Keratinocyte (primary cell): ENCODE data around the gene CENPF. TPM values are rescaled to one million over a fixed set of nuclear protein-coding genes. Genes with fewer than 3 reads are reported as not detected.
A peak's percentile ranks its signal among the peaks of the same experiment; 100 is the strongest.

Experiments used
- DNase-seq: peaks from one replicate; pipeline ENCODE4 v3.0.0-alpha.2; 2011; ENCODE audit warnings: low read depth, missing footprints, low spot score
- FAIRE-seq: peaks from 2 replicates; lab custom pipeline; 2011; peaks lifted over from hg19 to GRCh38; lab: Jason Lieb, UNC
- H2AFZ ChIP-seq: 2 replicates; pipeline ENCODE4 v1.6.0; 2012; ENCODE audit warnings: low read length, control low read depth, inconsistent platforms; ENCODE audit not compliant: control insufficient read depth
- H3K27ac ChIP-seq: 2 replicates; pipeline ENCODE4 v1.5.1; 2011; ENCODE audit warnings: low read length; ENCODE audit not compliant: control insufficient read depth, insufficient read depth
- H3K27me3 ChIP-seq: 3 replicates; pipeline ENCODE4 v1.6.0; 2011; ENCODE audit warnings: low read length; ENCODE audit not compliant: control insufficient read depth, insufficient read depth; ENCODE audit errors: extremely low read depth
- H3K36me3 ChIP-seq, 2 experiments: 2 replicates in 1 of 2; 3 replicates in 1 of 2; pipeline ENCODE4 v1.5.1; 2011; ENCODE audit warnings: low read length in 2 of 2, mild to moderate bottlenecking in 1 of 2; ENCODE audit not compliant: control insufficient read depth in 2 of 2, insufficient read depth in 2 of 2; ENCODE audit errors: extremely low read depth in 1 of 2
- H3K4me1 ChIP-seq: 3 replicates; pipeline ENCODE4 v1.5.1; 2011; ENCODE audit warnings: low read length; ENCODE audit not compliant: control insufficient read depth, insufficient read depth; ENCODE audit errors: extremely low read depth
- H3K4me2 ChIP-seq: 3 replicates; pipeline ENCODE4 v1.6.0; 2011; ENCODE audit warnings: low read depth, low read length; ENCODE audit not compliant: control insufficient read depth, insufficient read depth; ENCODE audit errors: extremely low read depth
- H3K4me3 ChIP-seq, 3 experiments: fragments of 200-600 bp in 1 of 3; sonication (generic) in 1 of 3; 2 replicates in 2 of 3; 3 replicates in 1 of 3; pipeline ENCODE4 v1.5.1; 2011 to 2016; ENCODE audit warnings: low read length in 3 of 3, mild to moderate bottlenecking in 3 of 3, control low read depth in 2 of 3, inconsistent platforms in 1 of 3, low read depth in 1 of 3, mixed read lengths in 1 of 3, mixed run types in 1 of 3, moderate library complexity in 1 of 3; ENCODE audit not compliant: control insufficient read depth in 2 of 3, insufficient read depth in 2 of 3; ENCODE audit errors: extremely low read depth in 1 of 3
- H3K79me2 ChIP-seq: 2 replicates; pipeline ENCODE4 v1.6.0; 2012; ENCODE audit warnings: low read length; ENCODE audit not compliant: control insufficient read depth, insufficient read depth
- H3K9ac ChIP-seq: 3 replicates; pipeline ENCODE4 v1.6.0; 2011; ENCODE audit warnings: low read length; ENCODE audit not compliant: control insufficient read depth, insufficient read depth; ENCODE audit errors: extremely low read depth
- H3K9me1 ChIP-seq: 3 replicates; pipeline ENCODE4 v1.6.0; 2011; ENCODE audit warnings: low read length; ENCODE audit not compliant: control insufficient read depth, insufficient read depth; ENCODE audit errors: extremely low read depth
- H3K9me3 ChIP-seq: 2 replicates; pipeline ENCODE4 v1.5.1; 2012; ENCODE audit warnings: low read depth, low read length; ENCODE audit not compliant: control insufficient read depth
- H4K20me1 ChIP-seq: 3 replicates; pipeline ENCODE4 v1.6.0; 2011; ENCODE audit warnings: low read length; ENCODE audit not compliant: control insufficient read depth, insufficient read depth; ENCODE audit errors: extremely low read depth
- CTCF ChIP-seq, 3 experiments: IDR thresholded peaks in 1 of 3; conservative IDR thresholded peaks in 1 of 3; optimal IDR thresholded peaks in 1 of 3; 2 replicates in 2 of 3; 3 replicates in 1 of 3; pipeline versions ENCODE3 to v1.5.1; 2011; ENCODE audit warnings: low read length in 3 of 3, mild to moderate bottlenecking in 3 of 3, moderate library complexity in 2 of 3, control low read depth in 1 of 3, inconsistent platforms in 1 of 3; ENCODE audit not compliant: insufficient read depth in 2 of 3; ENCODE audit errors: extremely low read depth in 1 of 3
- EZH2 ChIP-seq: IDR thresholded peaks from one replicate; pipeline ENCODE4 v1.6.1; 2012; ENCODE audit warnings: inconsistent platforms, mild to moderate bottlenecking, low read length, moderate library complexity
- dilution Hi-C: fragments of 300-500 bp; cut with MboI; formaldehyde crosslinking; loops from one replicate; pipeline ENCODE4 v1.7.0; 2020; ENCODE audit warnings: low sequenced_read_pairs; ENCODE audit not compliant: extremely low pct_ligation_motif_present
- polyA plus RNA-seq, 5 experiments: library from polyadenylated mRNA; depleted of rRNA in 3 of 5; stranded (reverse) in 3 of 5; stranded (forward) in 1 of 5; unstranded in 1 of 5; fragments of >200 nt; gene quantifications; 1 replicate in 1 of 5; 2 replicates in 3 of 5; 3 replicates in 1 of 5; pipeline versions ENCODE4 v1.2.1 to v1.2.3, GENCODE V29; 2011 to 2012; ENCODE audit warnings: missing spikeins in 2 of 5, low read depth in 1 of 5, low replicate concordance in 1 of 5

Gene CENPF
- polyA plus RNA-seq, 1 donor (not counting 4 experiments of a cell fraction or from before 2014, with no cell fraction given), result 14.4 TPM

GRCh38 chr1:214565310-214565709, 37.7 kb upstream of the CENPF start:
- FAIRE-seq, result no peak

DNA sequence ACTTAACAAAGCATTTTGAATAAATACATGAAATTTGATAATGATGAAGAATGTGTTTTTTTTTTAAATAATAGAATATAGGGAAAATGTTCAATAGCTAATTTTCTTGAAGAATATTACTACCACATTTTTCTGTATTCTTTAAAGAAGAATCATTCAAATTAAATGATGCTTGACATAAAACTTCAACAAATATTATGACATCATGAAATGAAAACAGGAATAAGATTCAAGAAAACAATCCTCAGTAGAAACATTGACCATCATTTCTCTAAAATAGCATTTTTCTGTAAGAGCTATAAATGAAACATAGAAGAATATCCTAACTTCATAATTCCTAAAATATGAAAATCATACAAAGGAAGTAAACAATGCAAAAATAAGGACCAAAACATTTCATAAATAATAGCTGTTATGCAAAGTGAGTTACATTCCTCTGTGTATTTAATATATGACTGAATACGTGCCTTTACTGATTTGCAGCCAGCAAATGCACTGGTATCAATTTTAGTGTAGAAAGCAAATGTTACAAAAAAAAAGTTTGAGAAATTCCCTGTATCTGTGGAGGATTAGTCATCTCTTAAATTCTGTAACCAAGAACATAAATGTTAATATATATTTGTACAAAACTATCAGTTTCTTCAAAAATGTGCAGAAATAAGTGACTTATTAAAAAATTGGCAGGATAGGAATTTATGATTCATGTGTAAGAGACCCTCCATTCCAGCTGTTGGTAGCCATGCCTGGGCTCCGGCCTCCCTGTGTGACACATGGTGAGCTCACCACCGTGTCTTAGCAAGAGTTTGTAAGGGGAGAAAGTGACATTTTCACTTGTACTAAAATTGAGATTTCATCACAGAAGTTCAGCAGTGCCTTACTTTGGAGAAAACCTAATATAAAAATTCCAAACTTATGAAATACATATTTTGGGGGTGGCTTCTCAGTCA, 36.6 kb upstream of the CENPF start:
- Histone ChIP-seq H2AFZ (no peak overlapping the region), H3K79me2 (no peaks in the 10 kb centered on the region), H4K20me1 (no peaks in the 10 kb centered on the region), H3K4me1 (peaks cover 51% of the 10 kb centered on the region), H3K36me3 (no peaks in the 10 kb centered on the region), H3K27ac (peak overlapping the region; percentile 77), H3K9ac (peak overlapping the region; percentile 51), H3K27me3 (no peaks in the 10 kb centered on the region), H3K9me3 (no peaks in the 10 kb centered on the region), H3K9me1 (no peaks in the 10 kb centered on the region), H3K4me3 (no peak overlapping the region), H3K4me2 (peak overlapping the region; percentile 49)
- dilution Hi-C loops, result no loop called here
- FAIRE-seq, result no peak
- DNase-seq, result no peak
- no peak for TF ChIP-seq EZH2
- no peak for TF ChIP-seq CTCF (optimal IDR thresholded peaks at IDR 0.05 in 1 of 3, IDR thresholded peaks at IDR 0.05 in 1 of 3, conservative IDR thresholded peaks at IDR 0.05 in 1 of 3; ENCODE audit: extremely low read depth in 1 of 3, insufficient read depth in 2 of 3, low read length in 3 of 3)

More at GRCh38 chr1:214565310-214565709, 37.7 kb upstream of the CENPF start:
- H3K27ac ChIP-seq, result no peak overlapping the region
- H3K9me3 ChIP-seq, result no peaks in the 10 kb centered on the region
- TF ChIP-seq EZH2, result no peak
- no peak for TF ChIP-seq CTCF (optimal IDR thresholded peaks at IDR 0.05 in 1 of 3, IDR thresholded peaks at IDR 0.05 in 1 of 3, conservative IDR thresholded peaks at IDR 0.05 in 1 of 3; ENCODE audit: extremely low read depth in 1 of 3, insufficient read depth in 2 of 3, low read length in 3 of 3)
- H3K36me3 ChIP-seq, result no peaks in the 10 kb centered on the region
- H3K79me2 ChIP-seq, result no peaks in the 10 kb centered on the region
- DNase-seq, result no peak
- no peaks in the 10 kb centered on the region for H3K9me1 ChIP-seq
- no peaks in the 10 kb centered on the region for H3K27me3 ChIP-seq
- peaks cover 40% of the 10 kb centered on the region for H3K4me1 ChIP-seq
- no peak overlapping the region for H2AFZ ChIP-seq
- H3K4me2 ChIP-seq, result no peak overlapping the region
- no peak overlapping the region for H3K9ac ChIP-seq
- H3K4me3 ChIP-seq, result no peak overlapping the region
- dilution Hi-C loops, result no loop called here
- no peaks in the 10 kb centered on the region for H4K20me1 ChIP-seq
